ENCODE measurements around the gene SLC25A47.
"Not testable (repeated sequence)": the region's sequence is repeated elsewhere in the genome, so short reads cannot be mapped to it uniquely, and the experiment has no call there.

The SLC25A47 gene

GRCh38 chr14:100282766-100283419 lies 40.2 kb upstream of the SLC25A47 start:
- H3K79me2 ChIP-seq (ENCODE audit: control insufficient read depth, insufficient read depth, low read length, poor library complexity) = peaks cover 9% of the 10 kb centered on the region
- peak overlapping the region; percentile 1 for H3K27ac ChIP-seq (ENCODE audit: low read depth, low read length)
- no peak overlapping the region for H3K4me3 ChIP-seq (ENCODE audit: low read depth, low read length)

DNA sequence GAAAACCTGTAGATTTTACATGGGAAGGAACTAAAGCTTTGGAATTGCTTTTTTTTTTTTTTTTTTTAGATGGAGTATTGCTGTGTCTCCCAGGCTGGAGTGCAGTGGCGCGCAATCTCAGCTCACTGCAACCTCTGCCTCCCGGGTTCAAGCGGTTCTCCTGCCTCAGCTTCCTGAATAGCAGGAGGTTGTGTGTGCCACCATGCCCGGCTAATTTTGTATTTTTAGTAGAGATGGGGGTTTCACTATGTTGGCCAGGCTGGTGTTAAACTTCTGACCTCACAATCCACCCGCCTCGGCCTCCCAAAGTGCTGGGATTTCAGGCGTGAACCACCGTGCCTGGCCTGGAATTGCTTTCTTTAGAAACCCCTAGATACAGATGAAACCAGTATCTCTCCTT lies 39.7 kb upstream of the SLC25A47 start:
- H4K91ac ChIP-seq (ENCODE audit: low read depth, low read length); H3K14ac ChIP-seq (ENCODE audit: low read length); H2BK120ac ChIP-seq (ENCODE audit: insufficient read depth, low read length, poor library complexity); H3K4ac ChIP-seq (ENCODE audit: low read depth, low read length); H3K4me2 ChIP-seq (ENCODE audit: low read length); H3K23ac ChIP-seq (ENCODE audit: low read length); H2BK5ac ChIP-seq (ENCODE audit: low read depth, low read length, poor library complexity); H3K79me2 ChIP-seq (ENCODE audit: control insufficient read depth, insufficient read depth, low read length, poor library complexity); H3K9me3 ChIP-seq (ENCODE audit: insufficient read depth, low read depth, low read length); H2AFZ ChIP-seq (ENCODE audit: insufficient read depth, low read length, poor library complexity); H3K4me3 ChIP-seq (ENCODE audit: low read depth, low read length); H2BK12ac ChIP-seq (ENCODE audit: low read length); DNase-seq; H3K27me3 ChIP-seq (ENCODE audit: insufficient read depth, low read length); H3K27ac ChIP-seq (ENCODE audit: low read depth, low read length); H2AK5ac ChIP-seq (ENCODE audit: low read length); H3K79me1 ChIP-seq (ENCODE audit: low read length); H3K18ac ChIP-seq (ENCODE audit: low read length); H4K8ac ChIP-seq (ENCODE audit: low read depth, low read length); H4K12ac ChIP-seq (ENCODE audit: low read depth, low read length); H3K9ac ChIP-seq (ENCODE audit: low read length): not testable (repeated sequence)
- H3K4me1 ChIP-seq (ENCODE audit: control insufficient read depth in 1 of 2, insufficient read depth in 2 of 2, low read length in 2 of 2) = peaks cover 22 to 31% of the 10 kb centered on the region in 2 experiments
- no CpG with 5 or more reads among the region's 9 CpGs for WGBS (ENCODE audit: extremely low coverage, insufficient coverage, insufficient read length)
- peaks cover 0 to 16% of the 10 kb centered on the region in 2 experiments for H3K36me3 ChIP-seq (ENCODE audit: control insufficient read depth in 1 of 2, insufficient read depth in 2 of 2, low read length in 2 of 2)

More at GRCh38 chr14:100282766-100283419, 40.2 kb upstream of the SLC25A47 start:
- H3K27me3 ChIP-seq (ENCODE audit: insufficient read depth, low read length) = no peaks in the 10 kb centered on the region
- H2BK120ac ChIP-seq (ENCODE audit: insufficient read depth, low read length, poor library complexity) = no peak overlapping the region
- H3K4me1 ChIP-seq (ENCODE audit: control insufficient read depth in 1 of 2, insufficient read depth in 2 of 2, low read length in 2 of 2) = peaks cover 21 to 31% of the 10 kb centered on the region in 2 experiments
- H4K8ac ChIP-seq (ENCODE audit: low read depth, low read length) = no peak overlapping the region
- H3K36me3 ChIP-seq (ENCODE audit: control insufficient read depth in 1 of 2, insufficient read depth in 2 of 2, low read length in 2 of 2) = peaks cover 0 to 16% of the 10 kb centered on the region in 2 experiments
- H4K91ac ChIP-seq (ENCODE audit: low read depth, low read length) = no peak overlapping the region
- peak; percentile 33 for DNase-seq
- no peak overlapping the region for H4K12ac ChIP-seq (ENCODE audit: low read depth, low read length)
- no peak overlapping the region for H3K23ac ChIP-seq (ENCODE audit: low read length)
- no CpG with 5 or more reads among the region's 9 CpGs for WGBS (ENCODE audit: extremely low coverage, insufficient coverage, insufficient read length)
- no peak overlapping the region for H2AFZ ChIP-seq (ENCODE audit: insufficient read depth, low read length, poor library complexity)
- H3K9ac ChIP-seq (ENCODE audit: low read length) = no peak overlapping the region
- no peak overlapping the region for H2BK12ac ChIP-seq (ENCODE audit: low read length)
- peaks cover 8% of the 10 kb centered on the region for H3K79me1 ChIP-seq (ENCODE audit: low read length)
- H3K4ac ChIP-seq (ENCODE audit: low read depth, low read length) = no peak overlapping the region
- H2AK5ac ChIP-seq (ENCODE audit: low read length) = no peak overlapping the region
- no peak overlapping the region for H3K14ac ChIP-seq (ENCODE audit: low read length)
- no peak overlapping the region for H2BK5ac ChIP-seq (ENCODE audit: low read depth, low read length, poor library complexity)
- peaks cover 2% of the 10 kb centered on the region for H3K9me3 ChIP-seq (ENCODE audit: insufficient read depth, low read depth, low read length)
- no peak overlapping the region for H3K18ac ChIP-seq (ENCODE audit: low read length)
- no peak overlapping the region for H3K4me2 ChIP-seq (ENCODE audit: low read length)

DNA sequence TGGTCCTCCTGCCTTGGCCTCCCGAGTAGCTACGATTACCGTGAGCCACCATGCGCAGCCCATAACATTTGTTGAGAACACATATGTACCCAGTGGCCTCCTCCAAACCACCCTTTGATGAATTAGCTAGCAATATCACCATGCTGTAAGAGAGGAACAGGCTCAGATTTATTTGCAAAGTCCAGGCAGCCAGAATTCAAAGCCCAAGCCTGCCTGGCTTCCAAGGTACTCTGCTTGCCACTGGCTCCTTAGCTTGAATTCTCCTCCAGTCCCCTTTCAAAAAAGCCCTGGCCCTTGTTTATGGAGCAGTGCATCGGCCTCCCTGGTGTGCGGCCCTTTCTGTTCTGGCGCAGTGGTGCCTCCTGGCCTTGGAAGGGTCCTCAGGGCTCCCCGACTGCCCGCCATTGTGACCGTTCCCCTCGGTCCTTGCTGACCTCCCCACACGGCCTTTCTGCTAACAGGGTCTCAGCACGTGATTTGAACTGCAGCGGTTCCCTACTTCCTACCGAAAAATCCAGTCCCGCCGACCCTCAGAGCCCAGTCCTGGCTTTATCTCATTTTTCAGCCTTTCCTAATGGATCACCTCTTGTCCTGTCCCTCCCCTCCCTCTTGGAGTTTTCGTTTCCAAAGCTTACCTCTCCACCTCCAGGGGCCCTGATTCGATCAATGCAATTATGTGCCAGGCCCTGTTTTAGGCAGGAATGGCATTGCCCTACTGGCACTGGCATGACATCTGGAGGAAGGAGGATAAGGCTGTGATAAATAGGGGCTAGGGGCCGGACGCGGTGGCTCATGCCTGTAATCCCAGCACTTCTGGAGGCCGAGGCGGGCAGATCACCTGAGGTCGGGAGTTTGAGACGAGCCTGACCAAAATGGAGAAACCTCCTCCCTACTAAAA lies 38.9 kb upstream of the SLC25A47 start:
- Histone ChIP-seq H3K18ac (ENCODE audit: low read length) (no peak overlapping the region), H3K4me3 (ENCODE audit: low read depth, low read length) (no peak overlapping the region), H3K9me3 (ENCODE audit: insufficient read depth, low read depth, low read length) (peaks cover 2% of the 10 kb centered on the region), H3K14ac (ENCODE audit: low read length) (no peak overlapping the region), H3K4me1 (ENCODE audit: control insufficient read depth in 1 of 2, insufficient read depth in 2 of 2, low read length in 2 of 2) (peaks cover 19 to 29% of the 10 kb centered on the region in 2 experiments), H3K36me3 (ENCODE audit: control insufficient read depth in 1 of 2, insufficient read depth in 2 of 2, low read length in 2 of 2) (peaks cover 4 to 13% of the 10 kb centered on the region in 2 experiments), H2AK5ac (ENCODE audit: low read length) (no peak overlapping the region), H3K79me2 (ENCODE audit: control insufficient read depth, insufficient read depth, low read length, poor library complexity) (peaks cover 7% of the 10 kb centered on the region), H4K8ac (ENCODE audit: low read depth, low read length) (no peak overlapping the region), H3K9ac (ENCODE audit: low read length) (no peak overlapping the region), H3K23ac (ENCODE audit: low read length) (no peak overlapping the region), H3K27ac (ENCODE audit: low read depth, low read length) (no peak overlapping the region), H3K4me2 (ENCODE audit: low read length) (no peak overlapping the region), H3K27me3 (ENCODE audit: insufficient read depth, low read length) (no peaks in the 10 kb centered on the region), H2AFZ (ENCODE audit: insufficient read depth, low read length, poor library complexity) (no peak overlapping the region), H3K79me1 (ENCODE audit: low read length) (peaks cover 8% of the 10 kb centered on the region), H3K4ac (ENCODE audit: low read depth, low read length) (no peak overlapping the region), H2BK120ac (ENCODE audit: insufficient read depth, low read length, poor library complexity) (no peak overlapping the region), H4K91ac (ENCODE audit: low read depth, low read length) (no peak overlapping the region), H4K12ac (ENCODE audit: low read depth, low read length) (no peak overlapping the region), H2BK5ac (ENCODE audit: low read depth, low read length, poor library complexity) (no peak overlapping the region), H2BK12ac (ENCODE audit: low read length) (no peak overlapping the region)
- no peak for DNase-seq
- WGBS (ENCODE audit: extremely low coverage, insufficient coverage, insufficient read length) = no CpG with 5 or more reads among the region's 26 CpGs

DNA sequence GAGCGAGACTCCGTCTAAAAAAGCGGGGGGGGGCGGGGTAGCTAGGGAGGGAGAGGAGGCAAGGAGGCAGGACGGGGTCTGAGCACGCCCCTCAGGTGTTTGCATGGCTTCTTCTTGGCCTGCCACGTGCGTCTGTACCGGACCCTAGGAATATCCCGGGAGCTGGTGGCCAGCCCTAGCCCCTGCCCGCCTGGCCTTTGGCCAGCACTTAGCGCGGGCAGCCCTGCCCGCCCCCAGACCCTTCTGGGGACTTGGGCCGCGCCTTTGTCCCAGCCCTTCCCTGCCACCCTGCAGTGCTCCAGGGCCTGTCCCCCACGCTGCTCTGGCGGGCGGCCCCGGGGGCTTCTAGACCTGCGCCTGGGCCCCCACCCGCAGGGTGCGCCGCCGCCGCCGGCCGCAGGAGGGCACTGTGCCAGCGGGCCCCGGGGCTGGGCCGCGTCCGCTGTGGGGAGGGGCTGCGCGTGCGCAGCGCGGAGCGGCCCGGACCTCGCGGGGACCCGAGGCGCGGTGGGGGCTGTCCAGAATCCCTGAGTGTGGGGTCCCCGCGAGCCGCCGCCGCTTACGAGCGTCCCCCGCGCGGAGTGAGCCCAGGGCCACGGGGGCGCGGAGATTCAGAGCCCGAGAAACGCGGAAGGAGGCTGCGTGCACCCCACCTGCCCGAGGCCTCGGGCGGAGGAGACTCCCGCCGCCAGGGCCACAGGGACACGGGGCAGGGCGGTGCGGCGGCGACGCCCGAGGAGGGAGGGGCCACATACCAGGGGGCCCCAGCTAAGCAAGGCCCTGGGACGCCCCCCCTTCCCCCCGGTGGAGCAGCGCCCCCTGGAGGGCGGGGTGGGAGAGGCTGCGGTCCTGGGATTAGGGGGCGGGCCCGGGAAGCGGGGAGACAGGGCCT lies 37.9 kb upstream of the SLC25A47 start:
- H3K4me3 ChIP-seq (ENCODE audit: low read depth, low read length) = peak overlapping the region; percentile 83
- peaks cover 4 to 9% of the 10 kb centered on the region in 2 experiments for H3K36me3 ChIP-seq (ENCODE audit: control insufficient read depth in 1 of 2, insufficient read depth in 2 of 2, low read length in 2 of 2)
- peaks cover 2% of the 10 kb centered on the region for H3K9me3 ChIP-seq (ENCODE audit: insufficient read depth, low read depth, low read length)
- H2BK12ac ChIP-seq (ENCODE audit: low read length) = no peak overlapping the region
- H3K23ac ChIP-seq (ENCODE audit: low read length) = no peak overlapping the region
- peak overlapping the region; percentile 88 for H3K4ac ChIP-seq (ENCODE audit: low read depth, low read length)
- H3K27me3 ChIP-seq (ENCODE audit: insufficient read depth, low read length) = no peaks in the 10 kb centered on the region
- H4K91ac ChIP-seq (ENCODE audit: low read depth, low read length) = peak overlapping the region; percentile 98
- H3K9ac ChIP-seq (ENCODE audit: low read length) = peak overlapping the region; percentile 93
- H2AK5ac ChIP-seq (ENCODE audit: low read length) = peak overlapping the region; percentile 75
- peaks cover 8% of the 10 kb centered on the region for H3K79me1 ChIP-seq (ENCODE audit: low read length)
- H3K79me2 ChIP-seq (ENCODE audit: control insufficient read depth, insufficient read depth, low read length, poor library complexity) = peaks cover 4% of the 10 kb centered on the region
- peak; percentile 30 to 78 for DNase-seq
- H3K4me1 ChIP-seq (ENCODE audit: control insufficient read depth in 1 of 2, insufficient read depth in 2 of 2, low read length in 2 of 2) = peaks cover 19 to 34% of the 10 kb centered on the region in 2 experiments
- H4K12ac ChIP-seq (ENCODE audit: low read depth, low read length) = peak overlapping the region; percentile 98
- WGBS (ENCODE audit: extremely low coverage, insufficient coverage, insufficient read length) = no CpG with 5 or more reads among the region's 82 CpGs
- peak overlapping the region; percentile 99 for H3K18ac ChIP-seq (ENCODE audit: low read length)
- peak overlapping the region; percentile 97 for H3K14ac ChIP-seq (ENCODE audit: low read length)
- H3K4me2 ChIP-seq (ENCODE audit: low read length) = peak overlapping the region; percentile 91
- H3K27ac ChIP-seq (ENCODE audit: low read depth, low read length) = peak overlapping the region; percentile 44
- peak overlapping the region; percentile 99 for H4K8ac ChIP-seq (ENCODE audit: low read depth, low read length)
- peak overlapping the region; percentile 97 for H2AFZ ChIP-seq (ENCODE audit: insufficient read depth, low read length, poor library complexity)
- H2BK120ac ChIP-seq (ENCODE audit: insufficient read depth, low read length, poor library complexity) = peak overlapping the region; percentile 91
- H2BK5ac ChIP-seq (ENCODE audit: low read depth, low read length, poor library complexity) = peak overlapping the region; percentile 94

All from trophoblast cell (in vitro differentiated cells and primary cell).